PC-9 (cell line): ENCODE data around the gene OPA1.

Experiments used
- EZH2 ChIP-seq: fragments of 200-600 bp; sonication (generic); IDR thresholded peaks from 2 replicates; pipeline ENCODE4 v1.8.0; 2017; ENCODE audit warnings: antibody characterized with exemption, low read depth
- TF ChIP-seq, protein P1 (sequence below): fragments of 200-600 bp; sonication (generic); conservative IDR thresholded peaks from 2 replicates; pipeline ENCODE4 v1.6.1; 2017; ENCODE audit warnings: mixed run types, antibody characterized with exemption, mild to moderate bottlenecking, moderate library complexity

DNA sequence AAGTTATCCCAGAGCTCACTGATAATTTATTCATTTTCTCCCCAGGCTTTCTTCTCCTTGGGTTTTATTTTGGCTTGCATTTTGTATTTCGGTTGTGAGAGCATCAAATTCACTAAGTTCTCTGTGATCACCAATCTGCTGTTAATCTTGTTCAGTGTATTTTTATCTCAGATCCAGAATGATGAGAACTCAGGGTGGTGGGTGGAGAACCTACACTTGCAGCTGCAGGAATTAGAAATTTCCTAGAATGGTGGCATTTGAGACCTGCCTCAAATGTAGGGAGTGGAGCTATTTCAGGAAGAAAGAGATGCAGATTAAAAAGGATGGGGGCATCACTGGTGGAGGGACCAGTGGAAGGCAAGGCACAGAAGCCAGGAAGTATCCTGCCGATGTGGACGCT, 129.6 kb downstream of the OPA1 start:
- TF ChIP-seq, protein P1, sequence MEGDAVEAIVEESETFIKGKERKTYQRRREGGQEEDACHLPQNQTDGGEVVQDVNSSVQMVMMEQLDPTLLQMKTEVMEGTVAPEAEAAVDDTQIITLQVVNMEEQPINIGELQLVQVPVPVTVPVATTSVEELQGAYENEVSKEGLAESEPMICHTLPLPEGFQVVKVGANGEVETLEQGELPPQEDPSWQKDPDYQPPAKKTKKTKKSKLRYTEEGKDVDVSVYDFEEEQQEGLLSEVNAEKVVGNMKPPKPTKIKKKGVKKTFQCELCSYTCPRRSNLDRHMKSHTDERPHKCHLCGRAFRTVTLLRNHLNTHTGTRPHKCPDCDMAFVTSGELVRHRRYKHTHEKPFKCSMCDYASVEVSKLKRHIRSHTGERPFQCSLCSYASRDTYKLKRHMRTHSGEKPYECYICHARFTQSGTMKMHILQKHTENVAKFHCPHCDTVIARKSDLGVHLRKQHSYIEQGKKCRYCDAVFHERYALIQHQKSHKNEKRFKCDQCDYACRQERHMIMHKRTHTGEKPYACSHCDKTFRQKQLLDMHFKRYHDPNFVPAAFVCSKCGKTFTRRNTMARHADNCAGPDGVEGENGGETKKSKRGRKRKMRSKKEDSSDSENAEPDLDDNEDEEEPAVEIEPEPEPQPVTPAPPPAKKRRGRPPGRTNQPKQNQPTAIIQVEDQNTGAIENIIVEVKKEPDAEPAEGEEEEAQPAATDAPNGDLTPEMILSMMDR: no peak
- no peak for TF ChIP-seq EZH2
